HEK293T (cell line): ENCODE measurements around the gene MPP4.

Experiments
- CTCF ChIA-PET: fragments of 350-600 bp; formaldehyde crosslinking; extraction: SDS; loops from one replicate; lab custom pipeline; 2021; ENCODE audit warnings: antibody characterized with exemption, inconsistent platforms; lab: Yijun Ruan, JAX
- POLR2A ChIA-PET: fragments of 350-600 bp; formaldehyde crosslinking; extraction: SDS; loops from one replicate; lab custom pipeline; 2020; ENCODE audit warnings: antibody characterized with exemption, inconsistent platforms; lab: Yijun Ruan, JAX
- DNase-seq: peaks from one replicate; pipeline ENCODE4 v3.0.0; 2012; ENCODE audit warnings: mixed read lengths; ENCODE audit errors: extremely low spot score
- ARNT ChIP-seq: fragments of 450-650 bp; IDR thresholded peaks from 2 replicates; pipeline ENCODE4 v1.6.1; 2017; ENCODE audit warnings: mild to moderate bottlenecking
- BHLHE40 ChIP-seq: fragments of 450-650 bp; IDR thresholded peaks from 2 replicates; pipeline ENCODE4 v1.6.1; 2016; ENCODE audit warnings: mild to moderate bottlenecking, moderate library complexity, borderline replicate concordance
- CTBP1 ChIP-seq: fragments of 450-650 bp; IDR thresholded peaks from 2 replicates; pipeline ENCODE4 v1.6.1; 2016; ENCODE audit warnings: borderline replicate concordance
- ELF4 ChIP-seq: fragments of 450-650 bp; IDR thresholded peaks from 2 replicates; pipeline ENCODE4 v1.6.1; 2017; ENCODE audit warnings: antibody characterized with exemption
- FOXA1 ChIP-seq: fragments of 450-650 bp; IDR thresholded peaks from 2 replicates; pipeline ENCODE4 v1.6.1; 2016; ENCODE audit warnings: mild to moderate bottlenecking
- FOXK2 ChIP-seq: fragments of 450-650 bp; IDR thresholded peaks from 2 replicates; pipeline ENCODE4 v1.6.1; 2016; ENCODE audit warnings: mild to moderate bottlenecking
- FOXM1 ChIP-seq: fragments of 450-650 bp; IDR thresholded peaks from 2 replicates; pipeline ENCODE4 v1.6.1; 2017; ENCODE audit warnings: mild to moderate bottlenecking, borderline replicate concordance
- HDGF ChIP-seq: fragments of 450-650 bp; IDR thresholded peaks from 2 replicates; pipeline ENCODE4 v1.6.1; 2017; ENCODE audit warnings: antibody characterized with exemption, borderline replicate concordance
- L3MBTL2 ChIP-seq: fragments of 450-650 bp; conservative IDR thresholded peaks from 2 replicates; pipeline ENCODE4 v1.6.1; 2016; ENCODE audit warnings: mild to moderate bottlenecking
- LEF1 ChIP-seq: fragments of 450-650 bp; IDR thresholded peaks from 2 replicates; pipeline ENCODE4 v1.6.1; 2017; ENCODE audit warnings: mild to moderate bottlenecking, borderline replicate concordance
- NFRKB ChIP-seq: fragments of 450-650 bp; IDR thresholded peaks from 2 replicates; pipeline ENCODE4 v1.6.1; 2016; ENCODE audit warnings: mild to moderate bottlenecking, moderate library complexity
- PKNOX1 ChIP-seq: fragments of 450-650 bp; IDR thresholded peaks from 2 replicates; pipeline ENCODE4 v1.6.1; 2016
- SP1 ChIP-seq: fragments of 450-650 bp; IDR thresholded peaks from 2 replicates; pipeline ENCODE4 v1.6.1; 2017
- SUZ12 ChIP-seq: fragments of 450-650 bp; IDR thresholded peaks from 2 replicates; pipeline ENCODE4 v1.6.1; 2016; ENCODE audit warnings: mild to moderate bottlenecking
- TARDBP ChIP-seq: fragments of 450-650 bp; IDR thresholded peaks from 2 replicates; pipeline ENCODE4 v1.6.1; 2016
- ZNF384 ChIP-seq: fragments of 450-650 bp; IDR thresholded peaks from 2 replicates; pipeline ENCODE4 v1.6.1; 2016

The MPP4 gene

GRCh38 chr2:201712726-201713125, 14.3 kb upstream of the MPP4 start:
- DNase-seq, result no peak
- no peak for TF ChIP-seq FOXK2
- no peak for TF ChIP-seq NFRKB
- no peak for TF ChIP-seq ZNF384
- TF ChIP-seq CTBP1, result no peak
- TF ChIP-seq LEF1, result no peak
- no peak for TF ChIP-seq SUZ12
- TF ChIP-seq TARDBP, result no peak
- no peak for TF ChIP-seq HDGF
- no peak for TF ChIP-seq ELF4
- ChIA-PET CTCF (no interaction called here), POLR2A (no interaction called here)

GRCh38 chr2:201709747-201710146, 11.3 kb upstream of the MPP4 start:
- CTCF ChIA-PET, result interaction anchor here (0.7 kb wide), 1 partner anchor 36 kb away, joined by 4 read pairs; no protein-coding TSS in a partner anchor
- TF ChIP-seq SP1, result no peak
- TF ChIP-seq ZNF384, result no peak
- TF ChIP-seq SUZ12, result no peak
- TF ChIP-seq L3MBTL2, result no peak
- TF ChIP-seq ARNT, result no peak
- no peak for TF ChIP-seq BHLHE40
- no peak for TF ChIP-seq TARDBP
- no peak for TF ChIP-seq FOXM1
- no peak for TF ChIP-seq PKNOX1
- TF ChIP-seq NFRKB, result no peak
- TF ChIP-seq ELF4, result no peak
- no peak for TF ChIP-seq HDGF
- no peak for TF ChIP-seq FOXK2
- TF ChIP-seq LEF1, result no peak
- TF ChIP-seq CTBP1, result no peak
- no peak for TF ChIP-seq FOXA1
- peak; percentile 9 for DNase-seq
- POLR2A ChIA-PET, result no interaction called here

DNA sequence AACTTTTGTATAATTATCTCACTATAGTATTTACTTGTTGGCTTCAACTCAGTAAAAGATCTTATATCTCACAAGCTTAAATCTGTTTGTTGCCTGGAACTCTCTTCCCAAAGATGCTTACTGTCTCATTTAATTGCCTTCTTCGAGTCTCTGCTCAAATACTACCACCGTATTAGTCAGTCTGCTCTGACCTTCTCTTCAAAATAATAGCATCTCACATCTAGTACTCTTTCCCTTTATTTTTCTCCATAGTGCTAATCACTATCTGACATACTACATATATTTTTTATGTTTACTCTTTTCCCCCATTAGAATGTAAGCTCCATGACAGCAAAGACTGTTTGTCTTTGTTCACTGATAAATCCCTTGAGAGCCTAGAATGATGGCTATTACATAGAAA, 10.6 kb upstream of the MPP4 start:
- ChIA-PET POLR2A (no interaction called here), CTCF (interaction anchor here (0.7 kb wide), 1 partner anchor 37 kb away, joined by 4 read pairs; no protein-coding TSS in a partner anchor)
- TF ChIP-seq SUZ12, result no peak
- TF ChIP-seq L3MBTL2, result no peak
- no peak for TF ChIP-seq BHLHE40
- no peak for TF ChIP-seq ZNF384
- TF ChIP-seq NFRKB, result no peak
- no peak for DNase-seq

DNA sequence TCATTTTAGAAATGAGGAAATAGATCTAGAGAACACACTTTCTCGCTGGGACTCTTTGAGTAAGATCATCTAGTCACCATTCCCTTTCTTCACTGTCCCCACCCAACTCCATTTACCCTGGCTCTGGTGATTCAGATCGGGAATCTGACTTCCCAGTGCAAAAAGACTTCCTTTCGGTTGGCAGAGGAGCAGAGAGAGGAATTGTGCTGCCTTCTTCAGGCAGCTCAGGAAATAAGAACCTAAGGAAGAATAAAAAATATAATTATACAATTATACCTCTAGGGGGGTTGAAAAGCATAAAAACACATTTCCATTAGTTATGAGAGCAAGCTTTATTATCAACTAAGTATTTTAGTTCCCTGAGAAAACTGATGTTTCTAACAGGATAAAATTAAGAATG, 9.3 kb upstream of the MPP4 start:
- no peak for DNase-seq
- POLR2A ChIA-PET, result no interaction called here
- no peak for TF ChIP-seq PKNOX1
- no peak for TF ChIP-seq SUZ12
- no peak for TF ChIP-seq TARDBP
- no peak for TF ChIP-seq ZNF384
- TF ChIP-seq CTBP1, result no peak
- TF ChIP-seq LEF1, result no peak
- TF ChIP-seq NFRKB, result no peak
- TF ChIP-seq HDGF, result no peak
- CTCF ChIA-PET, result no interaction called here

DNA sequence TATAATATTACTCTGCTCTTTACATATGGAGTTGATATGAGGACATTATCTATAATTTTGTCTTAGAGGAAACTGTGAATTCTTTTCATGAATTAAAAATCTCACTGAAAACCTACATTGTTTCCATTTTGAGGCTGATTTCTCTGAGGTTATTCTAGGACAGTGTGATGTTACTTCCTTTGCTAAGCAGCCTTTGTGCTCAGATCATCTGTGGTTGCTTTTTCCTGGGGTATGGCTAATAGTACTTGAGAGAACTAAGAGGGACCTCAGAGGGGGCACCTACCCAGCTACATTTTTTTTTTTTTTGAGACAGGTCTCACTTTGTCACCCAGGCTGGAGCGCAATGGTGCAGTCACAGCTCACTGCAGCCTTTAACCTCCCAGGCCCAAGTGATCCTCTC, 8.7 kb upstream of the MPP4 start:
- ChIA-PET POLR2A (no interaction called here), CTCF (no interaction called here)
- no peak for DNase-seq
- TF ChIP-seq FOXM1 (no peak), L3MBTL2 (no peak)

GRCh38 chr2:201704536-201704935, 6.1 kb upstream of the MPP4 start:
- DNase-seq, result no peak
- CTCF ChIA-PET, result no interaction called here
- TF ChIP-seq L3MBTL2, result no peak
- TF ChIP-seq ARNT, result no peak
- no peak for TF ChIP-seq CTBP1
- no peak for TF ChIP-seq ZNF384
- TF ChIP-seq ELF4, result no peak
- TF ChIP-seq FOXM1, result no peak
- TF ChIP-seq LEF1, result no peak
- no peak for TF ChIP-seq BHLHE40
- no peak for TF ChIP-seq HDGF
- no peak for TF ChIP-seq PKNOX1
- no peak for TF ChIP-seq SUZ12
- no peak for TF ChIP-seq FOXA1
- no peak for TF ChIP-seq NFRKB
- no peak for TF ChIP-seq TARDBP
- no peak for TF ChIP-seq SP1
- TF ChIP-seq FOXK2, result no peak
- POLR2A ChIA-PET, result no interaction called here

- TF ChIP-seq ZNF384, result no peak
- TF ChIP-seq HDGF, result no peak
- no peak for TF ChIP-seq L3MBTL2
- no peak for TF ChIP-seq TARDBP
- TF ChIP-seq LEF1, result no peak
- no peak for TF ChIP-seq CTBP1
- no peak for TF ChIP-seq ARNT
- no peak for TF ChIP-seq FOXM1
- TF ChIP-seq SUZ12, result no peak
- no peak for TF ChIP-seq BHLHE40
- no peak for TF ChIP-seq ELF4
- no peak for TF ChIP-seq FOXA1
- TF ChIP-seq FOXK2, result no peak
- no peak for TF ChIP-seq PKNOX1
- no peak for TF ChIP-seq NFRKB
- TF ChIP-seq SP1, result no peak
- no peak for DNase-seq
- POLR2A ChIA-PET, result no interaction called here
- CTCF ChIA-PET, result no interaction called here
These were observed 3.2 kb upstream of the MPP4 start for GRCh38 chr2:201701646-201702045.
